ENCODE measurements around the gene KRTAP10-6.

KRTAP10-6 gene

DNA sequence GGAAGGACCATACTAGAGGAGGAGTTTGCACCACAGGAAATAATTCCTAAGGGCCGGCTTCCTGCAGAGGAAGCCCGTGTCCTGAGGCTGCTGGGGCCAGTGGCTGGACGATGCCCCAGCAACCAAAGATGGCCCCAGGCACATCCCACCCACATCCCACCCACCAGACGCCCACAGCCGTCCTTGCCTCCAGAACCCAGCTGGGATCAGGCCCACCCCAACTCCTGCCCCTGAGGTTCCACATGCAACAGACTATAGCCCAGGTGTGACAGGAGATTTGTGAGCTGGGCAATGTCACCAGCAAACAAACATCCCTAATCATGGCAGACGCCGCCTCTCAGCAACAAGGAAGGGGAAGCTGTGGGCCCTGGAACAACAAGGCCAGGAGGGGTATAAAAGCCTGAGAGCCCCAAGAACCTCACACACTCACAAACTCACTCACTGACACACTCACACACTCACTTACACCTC, 34.4 kb upstream of the KRTAP10-6 start, which contains the start of gene KRTAP10-9:
Gene KRTAP10-9, plus strand, starts transcription at position 421 of the 471 bp plus-strand sequence. CDS start 79 bp downstream, outside the sequence.
- H3K4me3 ChIP-seq (replicated peaks; ENCODE audit: insufficient read depth, low read length): no peak within 1 kb of the TSS
- no peak for DNase-seq (ENCODE audit: low read depth in 1 of 2, low spot score in 1 of 2)

GRCh38 chr21:44626262-44626661, 34.0 kb upstream of the KRTAP10-6 start:
- no peaks in the 10 kb centered on the region for H3K27me3 ChIP-seq (ENCODE audit: insufficient read depth, poor library complexity, severe bottlenecking)
- no peak overlapping the region for H3K27ac ChIP-seq (replicated peaks)
- TF ChIP-seq, protein P1, sequence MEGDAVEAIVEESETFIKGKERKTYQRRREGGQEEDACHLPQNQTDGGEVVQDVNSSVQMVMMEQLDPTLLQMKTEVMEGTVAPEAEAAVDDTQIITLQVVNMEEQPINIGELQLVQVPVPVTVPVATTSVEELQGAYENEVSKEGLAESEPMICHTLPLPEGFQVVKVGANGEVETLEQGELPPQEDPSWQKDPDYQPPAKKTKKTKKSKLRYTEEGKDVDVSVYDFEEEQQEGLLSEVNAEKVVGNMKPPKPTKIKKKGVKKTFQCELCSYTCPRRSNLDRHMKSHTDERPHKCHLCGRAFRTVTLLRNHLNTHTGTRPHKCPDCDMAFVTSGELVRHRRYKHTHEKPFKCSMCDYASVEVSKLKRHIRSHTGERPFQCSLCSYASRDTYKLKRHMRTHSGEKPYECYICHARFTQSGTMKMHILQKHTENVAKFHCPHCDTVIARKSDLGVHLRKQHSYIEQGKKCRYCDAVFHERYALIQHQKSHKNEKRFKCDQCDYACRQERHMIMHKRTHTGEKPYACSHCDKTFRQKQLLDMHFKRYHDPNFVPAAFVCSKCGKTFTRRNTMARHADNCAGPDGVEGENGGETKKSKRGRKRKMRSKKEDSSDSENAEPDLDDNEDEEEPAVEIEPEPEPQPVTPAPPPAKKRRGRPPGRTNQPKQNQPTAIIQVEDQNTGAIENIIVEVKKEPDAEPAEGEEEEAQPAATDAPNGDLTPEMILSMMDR (IDR thresholded peaks at IDR 0.05; ENCODE audit: insufficient read depth, low read length): no peak
- no peak for TF ChIP-seq GABPA (IDR thresholded peaks at IDR 0.05; ENCODE audit: low read depth)
- TF ChIP-seq POLR2AphosphoS5 (IDR thresholded peaks at IDR 0.05; ENCODE audit: low read depth): no peak
- no peak for TF ChIP-seq SPI1 (IDR thresholded peaks at IDR 0.05; ENCODE audit: borderline replicate concordance, low read depth)
- no peak for TF ChIP-seq REST (IDR thresholded peaks at IDR 0.05; ENCODE audit: insufficient replicate concordance, low read depth)
- DNase-seq (ENCODE audit: low read depth in 1 of 2, low spot score in 1 of 2): no peak
- no peak overlapping the region for H3K4me3 ChIP-seq (replicated peaks; ENCODE audit: insufficient read depth, low read length)

More for the DNA sequence above, 34.4 kb upstream of the KRTAP10-6 start, which contains the start of gene KRTAP10-9:
- no peaks in the 10 kb centered on the region for H3K27me3 ChIP-seq (ENCODE audit: insufficient read depth, poor library complexity, severe bottlenecking)
- no peak for TF ChIP-seq GABPA (IDR thresholded peaks at IDR 0.05; ENCODE audit: low read depth)
- no peak for TF ChIP-seq REST (IDR thresholded peaks at IDR 0.05; ENCODE audit: insufficient replicate concordance, low read depth)
- no peak for TF ChIP-seq POLR2AphosphoS5 (IDR thresholded peaks at IDR 0.05; ENCODE audit: low read depth)
- TF ChIP-seq, protein P1 (IDR thresholded peaks at IDR 0.05; ENCODE audit: insufficient read depth, low read length): no peak
- TF ChIP-seq SPI1 (IDR thresholded peaks at IDR 0.05; ENCODE audit: borderline replicate concordance, low read depth): no peak
- H3K27ac ChIP-seq (replicated peaks): no peak within 1 kb of the TSS

DNA sequence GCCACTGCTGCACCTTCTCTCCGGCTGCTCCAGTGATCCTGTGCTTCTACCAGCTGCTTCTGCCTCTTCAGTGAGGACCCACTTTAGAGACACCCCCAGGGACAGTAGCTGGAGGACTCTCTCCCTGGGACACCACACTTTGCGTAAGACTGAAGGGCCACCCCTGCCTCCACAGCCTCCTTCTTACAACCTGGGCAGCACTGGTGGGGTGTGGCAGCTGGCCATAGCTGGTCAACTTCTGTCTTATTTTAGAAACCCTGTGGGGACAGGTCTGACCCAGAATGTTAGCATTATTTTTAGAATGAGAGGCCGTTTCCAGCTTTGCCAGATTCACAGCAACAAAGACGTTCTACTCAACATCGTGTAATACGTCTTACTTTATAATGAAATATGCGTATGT, 33.5 kb upstream of the KRTAP10-6 start:
- Histone ChIP-seq H3K27ac (replicated peaks) (no peak overlapping the region), H3K4me3 (replicated peaks; ENCODE audit: insufficient read depth, low read length) (no peak overlapping the region)
- TF ChIP-seq SPI1 (IDR thresholded peaks at IDR 0.05; ENCODE audit: borderline replicate concordance, low read depth) (no peak), POLR2AphosphoS5 (IDR thresholded peaks at IDR 0.05; ENCODE audit: low read depth) (no peak), GABPA (IDR thresholded peaks at IDR 0.05; ENCODE audit: low read depth) (no peak), REST (IDR thresholded peaks at IDR 0.05; ENCODE audit: insufficient replicate concordance, low read depth) (no peak)
- TF ChIP-seq, protein P1 (IDR thresholded peaks at IDR 0.05; ENCODE audit: insufficient read depth, low read length): no peak

More for the DNA sequence above, 33.5 kb upstream of the KRTAP10-6 start:
- DNase-seq (ENCODE audit: low read depth in 1 of 2, low spot score in 1 of 2): no peak
- H3K27me3 ChIP-seq (ENCODE audit: insufficient read depth, poor library complexity, severe bottlenecking): no peaks in the 10 kb centered on the region

Measured in HL-60 (cell line).